Heart left ventricle (tissue), 16 donors: ENCODE results near the gene PIP4K2A. TPM values are rescaled to one million over a fixed set of nuclear protein-coding genes. Genes with fewer than 3 reads are reported as not detected.
A peak's percentile ranks its signal among the peaks of the same experiment; 100 is the strongest.

Experiments used
- ATAC-seq, 4 donors: fragments of 200-7000 bp; cut with Tn5 transposase; one replicate each; pipeline ENCODE4 v1.9.1; 2020 to 2022; ENCODE audit warnings: moderate library complexity in 4 of 4, mild to moderate bottlenecking in 3 of 4, moderate number of reproducible peaks in 1 of 4
- DNase-seq, 5 donors: peaks; one replicate each; pipeline ENCODE4 v3.0.0-alpha.2; 2020
- H3K27ac ChIP-seq, 12 donors: fragments of 200-600 bp; sonication (generic) in 4 of 12; one replicate each; pipeline versions ENCODE4 v1.5.0 to v1.8.0; 2016 to 2022; ENCODE audit warnings: mild to moderate bottlenecking in 2 of 12
- H3K27me3 ChIP-seq, 9 donors: fragments of 200-600 bp; sonication (generic) in 2 of 9; one replicate each; pipeline versions ENCODE4 v1.5.1 to v1.8.0; 2016 to 2022; ENCODE audit warnings: mild to moderate bottlenecking in 3 of 9
- H3K36me3 ChIP-seq, 9 donors: fragments of 200-600 bp; sonication (generic) in 2 of 9; one replicate each; pipeline versions ENCODE4 v1.5.0 to v1.8.0; 2018 to 2022; ENCODE audit warnings: mild to moderate bottlenecking in 2 of 9
- H3K4me1 ChIP-seq, 12 donors: fragments of 200-600 bp; sonication (generic) in 4 of 12; one replicate each; pipeline versions ENCODE4 v1.5.0 to v1.8.0; 2016 to 2022; ENCODE audit warnings: mild to moderate bottlenecking in 3 of 12
- H3K4me3 ChIP-seq, 12 donors: fragments of 200-600 bp; sonication (generic) in 4 of 12; one replicate each; pipeline versions ENCODE4 v1.5.0 to v1.8.0; 2017 to 2022; ENCODE audit warnings: mild to moderate bottlenecking in 9 of 12, moderate library complexity in 4 of 12
- H3K9me3 ChIP-seq, 12 donors: fragments of 200-600 bp; sonication (generic) in 4 of 12; one replicate each; pipeline versions ENCODE4 v1.5.0 to v1.8.0; 2016 to 2022; ENCODE audit warnings: mild to moderate bottlenecking in 1 of 12
- CTCF ChIP-seq, 12 donors: fragments of 200-600 bp; sonication (generic) in 4 of 12; IDR thresholded peaks; one replicate each; pipeline versions ENCODE4 v1.5.0 to v1.8.0; 2018 to 2022; ENCODE audit warnings: antibody characterized with exemption in 12 of 12, mild to moderate bottlenecking in 5 of 12
- POLR2A ChIP-seq, 2 donors: fragments of 450-650 bp; IDR thresholded peaks; one replicate each; pipeline ENCODE4 v1.6.1; 2017; ENCODE audit warnings: antibody characterized with exemption in 2 of 2, mild to moderate bottlenecking in 2 of 2, moderate library complexity in 2 of 2
- WGBS, 4 donors: extraction: QIAGEN DNeasy Blood & Tissue Kit in 2 of 4; methylation state at CpG; one replicate each; pipeline versions ENCODE4 v1.1.5 to v1.1.7; 2013 to 2018; 5-methylcytosine and 5-hydroxymethylcytosine counted together
- intact Hi-C, 10 donors: fragments of 100-400 bp; cut with DNase I; formaldehyde crosslinking; loops; one replicate each; pipeline versions ENCODE4 v1.11.1 to v1.14.2; 2022
- polyA plus RNA-seq, 2 donors: library from polyadenylated mRNA; stranded (reverse); fragments of 200-250 nt; gene quantifications; one replicate each; pipeline ENCODE4 v1.2.3, GENCODE V29; 2013
- total RNA-seq, 9 donors: library from RNA; depleted of rRNA in 2 of 9; stranded (reverse); fragments of >200 nt in 2 of 9; fragmentation: NEBNext Ultra II Directional in 3 of 9; extraction: Animal tissue kit (Norgen Biotek cat#: 25700) in 3 of 9; gene quantifications; one replicate each; pipeline versions ENCODE4 v1.1.0 to v1.2.4, GENCODE V29; 2016 to 2023
- donor health status: ischemic (EF 13 %, LVEDD 7.1; RV severe dilation, severe dysfunction).
- donor health status: healthy with polysubstance abuse.
- donor health status: DM: no; HTN: yes; CAD: no.
- donor health status: DM: no; HTN: no; CAD: no.
- donor health status: ischemic (EF 25% LVEDD 6.9; RV normal size, moderate dysfunction).
- donor health status: ischemic (EF 25% LVEDD 5.7; RV mildly dilated, moderate dysfunction).
- donor health status: healthy.
- donor health status: DM: yes; HTN: yes; CAD: no.
- donor health status: ischemic (EF 35%, LVEDD 5.7; RV mildly dilated, moderate dysfunction).
- donor health status: nonischemic (EF 11% LVEDD 7.7; RV severe dilation, severe dysfunction).
- donor health status: DM: yes; HTN: yes; CAD: no.
- donor health status: PGD.
- donor health status: ischemic (EF 29% LVEDD 5.4; RV normal size, mild dysfunction).
- donor health status: nonischemic (EF 23%, LVEDD 6.1; RV moderate dilation, normal function).

Gene PIP4K2A
- total and polyA plus RNA-seq, 11 donors, result 4.0 to 35.6 (median 12.5) TPM

GRCh38 chr10:22580711-22581110 is 133.7 kb downstream of the PIP4K2A start:
- peaks cover 0 to 50% (median 8%) of the 10 kb centered on the region in 9 donors for H3K36me3 ChIP-seq
- H3K27me3 ChIP-seq, result no peaks in the 10 kb centered on the region
- DNase-seq (no peak), ATAC-seq (no peak)
- intact Hi-C loops, result loop anchor here in 3 of 10 donors (10.0 kb wide), 3 partner anchors 134 to 586 kb away; partner anchors contain the start of gene PIP4K2A (in 1 of the 3)
- no peak overlapping the region for H3K4me3 ChIP-seq
- H3K9me3 ChIP-seq, result no peaks in the 10 kb centered on the region
- 91 to 94% (median 92%) methylated on average over 9 of the region's 9 CpGs for WGBS, 4 donors
- no peak for TF ChIP-seq POLR2A (IDR thresholded peaks at IDR 0.05)
- no peak for TF ChIP-seq CTCF (IDR thresholded peaks at IDR 0.05)
- no peaks in the 10 kb centered on the region for H3K4me1 ChIP-seq
- H3K27ac ChIP-seq, result no peak overlapping the region

- intact Hi-C loops, result loop anchor here in 7 of 10 donors (10.0 kb wide), 4 partner anchors 135 to 585 kb away; partner anchors contain the start of genes DNAJC1 (in 1 of the 7) and PIP4K2A (in 1 of the 7)
Observed at GRCh38 chr10:22579826-22580225, 134.6 kb downstream of the PIP4K2A start.

GRCh38 chr10:22573820-22574569 is 140.4 kb downstream of the PIP4K2A start:
- Histone ChIP-seq H3K27ac (no peak overlapping the region), H3K4me3 (no peak overlapping the region), H3K4me1 (peaks cover 0 to 15% (median 6%) of the 10 kb centered on the region in 12 donors), H3K9me3 (no peaks in the 10 kb centered on the region), H3K27me3 (no peaks in the 10 kb centered on the region), H3K36me3 (peaks cover 0 to 64% (median 19%) of the 10 kb centered on the region in 9 donors)
- WGBS, 4 donors, result 66 to 81% (median 75%) methylated on average over 7 of the region's 7 CpGs
- ATAC-seq (peak in 2 of 4 donors; percentile 49 to 53), DNase-seq (peak in 1 of 5 donors; percentile 24)
- TF ChIP-seq POLR2A (IDR thresholded peaks at IDR 0.05) (no peak), CTCF (IDR thresholded peaks at IDR 0.05) (peak in 10 of 12 donors; percentile 22 to 71 (median 37))
- intact Hi-C loops, result loop anchor here in 7 of 10 donors (2.0 to 10.0 kb wide), 6 partner anchors 411 to 579 kb away; partner anchors contain the start of gene DNAJC1 (in 1 of the 7)

More at GRCh38 chr10:22579826-22580225, 134.6 kb downstream of the PIP4K2A start:
- Histone ChIP-seq H3K4me1 (no peaks in the 10 kb centered on the region), H3K4me3 (no peak overlapping the region), H3K36me3 (peaks cover 0 to 50% (median 8%) of the 10 kb centered on the region in 9 donors), H3K27me3 (no peaks in the 10 kb centered on the region), H3K9me3 (no peaks in the 10 kb centered on the region), H3K27ac (no peak overlapping the region)
- WGBS, 4 donors, result 89 to 92% (median 91%) methylated on average over 7 of the region's 7 CpGs
- TF ChIP-seq POLR2A (IDR thresholded peaks at IDR 0.05) (no peak), CTCF (IDR thresholded peaks at IDR 0.05) (no peak)
- ATAC-seq (no peak), DNase-seq (no peak)

GRCh38 chr10:22570733-22571430 is 143.5 kb downstream of the PIP4K2A start:
- DNase-seq, result no peak
- Histone ChIP-seq H3K36me3 (peaks cover 0 to 69% (median 19%) of the 10 kb centered on the region in 9 donors), H3K9me3 (no peaks in the 10 kb centered on the region), H3K4me1 (peaks cover 0 to 19% (median 6%) of the 10 kb centered on the region in 12 donors), H3K27me3 (no peaks in the 10 kb centered on the region), H3K27ac (no peak overlapping the region), H3K4me3 (no peak overlapping the region)
- intact Hi-C loops, result loop anchor here in 6 of 10 donors (5.0 to 10.0 kb wide), 5 partner anchors 414 to 576 kb away; partner anchors contain the start of gene DNAJC1 (in 1 of the 6)
- no peak for ATAC-seq
- no peak for TF ChIP-seq CTCF (IDR thresholded peaks at IDR 0.05)
- no peak for TF ChIP-seq POLR2A (IDR thresholded peaks at IDR 0.05)
- WGBS, 4 donors, result 74 to 82% (median 79%) methylated on average over 6 of the region's 6 CpGs
